Upper lobe of left lung (tissue), 6 donors: Measurements from ENCODE around the gene BRI3. TPM values are rescaled to one million over a fixed set of nuclear protein-coding genes. Genes with fewer than 3 reads are reported as not detected.

Experiments used
- ATAC-seq, 2 donors: fragments of 200-7000 bp; cut with Tn5 transposase; one replicate each; pipeline ENCODE4 v1.9.1; 2022; ENCODE audit warnings: mild to moderate bottlenecking in 2 of 2, moderate library complexity in 2 of 2; ENCODE audit not compliant: low FRiP score in 2 of 2
- DNase-seq, 2 donors: peaks; one replicate each; pipeline ENCODE4 v3.0.0-alpha.2; 2019 to 2020
- H3K27ac ChIP-seq, 4 donors: fragments of 200-600 bp; sonication (generic); one replicate each; pipeline ENCODE4 v1.5.1; 2016 to 2019
- H3K27me3 ChIP-seq, 4 donors: fragments of 200-600 bp; sonication (generic); one replicate each; pipeline ENCODE4 v1.5.1; 2017 to 2019
- H3K36me3 ChIP-seq, 4 donors: fragments of 200-600 bp; sonication (generic); one replicate each; pipeline ENCODE4 v1.5.1; 2016 to 2019
- H3K4me1 ChIP-seq, 4 donors: fragments of 200-600 bp; sonication (generic); one replicate each; pipeline ENCODE4 v1.5.1; 2018 to 2019
- H3K4me3 ChIP-seq, 4 donors: fragments of 200-600 bp; sonication (generic); one replicate each; pipeline ENCODE4 v1.5.1; 2017 to 2019; ENCODE audit warnings: mild to moderate bottlenecking in 2 of 4, moderate library complexity in 1 of 4
- H3K9me3 ChIP-seq, 4 donors: fragments of 200-600 bp; sonication (generic); one replicate each; pipeline ENCODE4 v1.5.1; 2018 to 2019
- EP300 ChIP-seq, 4 donors: sonication (generic); formaldehyde crosslinking; IDR thresholded peaks; one replicate each; pipeline ENCODE4 v1.5.1; 2017; ENCODE audit warnings: antibody characterized with exemption in 4 of 4, control low read depth in 2 of 4
- POLR2A ChIP-seq, 4 donors: fragments of 450-650 bp; IDR thresholded peaks; one replicate each; pipeline ENCODE4 v1.5.1; 2016 to 2017; ENCODE audit warnings: antibody characterized with exemption in 4 of 4, mild to moderate bottlenecking in 2 of 4
- POLR2AphosphoS5 ChIP-seq, 2 donors: sonication (generic); formaldehyde crosslinking; IDR thresholded peaks; one replicate each; pipeline ENCODE4 v1.5.1; 2017; ENCODE audit warnings: antibody characterized with exemption in 2 of 2
- WGBS, 2 donors: methylation state at CpG; one replicate each; pipeline ENCODE4 v1.1.5; 2017 to 2018; 5-methylcytosine and 5-hydroxymethylcytosine counted together
- total RNA-seq, 6 donors: library from RNA; depleted of rRNA in 4 of 6; stranded (reverse); fragments of >200 nt in 4 of 6; gene quantifications; one replicate each; pipeline versions ENCODE4 v1.1.0 to v1.2.1, GENCODE V29; 2016 to 2021
- TF ChIP-seq, protein P1 (sequence below), 6 experiments: fragments of 450-650 bp in 4 of 6; fragments of 200-600 bp in 2 of 6; sonication (generic) in 2 of 6; IDR thresholded peaks; one replicate each; pipeline ENCODE4 v1.5.1; 2016 to 2019; ENCODE audit warnings: antibody characterized with exemption in 6 of 6
- donor health status: DM: no; HTN: no; CAD: no; lungs with moderate emphysema.
- donor health status: DM: no; HTN: yes; CAD: no; lungs with severe emphysema.

Gene BRI3
- total RNA-seq, 6 donors from 2014 or later, result 113 to 703 (median 143) TPM

DNA sequence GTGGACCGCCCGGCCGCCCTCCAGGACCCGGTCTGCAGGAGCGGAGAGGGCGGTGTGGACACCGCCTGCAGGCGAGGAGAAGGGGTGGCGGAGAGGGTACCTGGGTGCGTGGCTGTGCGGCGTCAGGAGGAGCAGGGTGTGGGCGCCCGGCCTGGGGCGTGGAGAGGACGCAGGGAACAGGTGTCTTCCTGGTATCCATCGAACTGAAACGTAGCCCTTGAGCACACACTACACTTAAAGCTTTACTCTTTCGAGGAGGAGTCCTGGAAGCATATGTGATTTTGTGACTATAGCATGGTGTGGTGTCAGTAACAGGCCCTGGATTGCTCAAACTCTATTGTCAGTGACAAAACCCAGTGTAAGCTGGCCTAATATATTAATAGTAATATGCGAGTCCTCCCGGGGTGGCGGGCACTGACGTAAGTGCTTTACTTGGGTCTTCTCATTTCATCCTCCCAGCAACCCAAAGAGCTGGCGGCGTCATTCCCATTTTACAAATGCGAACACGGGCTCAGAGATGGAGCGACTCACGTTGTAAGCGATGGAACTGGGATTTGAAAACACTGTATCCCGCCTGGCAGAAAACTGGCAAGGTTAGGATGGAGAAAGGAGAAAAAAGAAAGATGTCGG lies 28.9 kb upstream of the BRI3 start:
- TF ChIP-seq POLR2AphosphoS5 (IDR thresholded peaks at IDR 0.05) (no peak), POLR2A (IDR thresholded peaks at IDR 0.05) (peak in 1 of 4 donors; percentile 41)
- TF ChIP-seq, protein P1, sequence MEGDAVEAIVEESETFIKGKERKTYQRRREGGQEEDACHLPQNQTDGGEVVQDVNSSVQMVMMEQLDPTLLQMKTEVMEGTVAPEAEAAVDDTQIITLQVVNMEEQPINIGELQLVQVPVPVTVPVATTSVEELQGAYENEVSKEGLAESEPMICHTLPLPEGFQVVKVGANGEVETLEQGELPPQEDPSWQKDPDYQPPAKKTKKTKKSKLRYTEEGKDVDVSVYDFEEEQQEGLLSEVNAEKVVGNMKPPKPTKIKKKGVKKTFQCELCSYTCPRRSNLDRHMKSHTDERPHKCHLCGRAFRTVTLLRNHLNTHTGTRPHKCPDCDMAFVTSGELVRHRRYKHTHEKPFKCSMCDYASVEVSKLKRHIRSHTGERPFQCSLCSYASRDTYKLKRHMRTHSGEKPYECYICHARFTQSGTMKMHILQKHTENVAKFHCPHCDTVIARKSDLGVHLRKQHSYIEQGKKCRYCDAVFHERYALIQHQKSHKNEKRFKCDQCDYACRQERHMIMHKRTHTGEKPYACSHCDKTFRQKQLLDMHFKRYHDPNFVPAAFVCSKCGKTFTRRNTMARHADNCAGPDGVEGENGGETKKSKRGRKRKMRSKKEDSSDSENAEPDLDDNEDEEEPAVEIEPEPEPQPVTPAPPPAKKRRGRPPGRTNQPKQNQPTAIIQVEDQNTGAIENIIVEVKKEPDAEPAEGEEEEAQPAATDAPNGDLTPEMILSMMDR (IDR thresholded peaks at IDR 0.05), result peak in 2 of 6 experiments; percentile 23 to 28
- Histone ChIP-seq H3K4me3 (peak overlapping the region; percentile 69 to 92 (median 76)), H3K27me3 (no peaks in the 10 kb centered on the region), H3K27ac (peak overlapping the region; percentile 79 to 91 (median 89)), H3K36me3 (peaks cover 0 to 20% (median 8%) of the 10 kb centered on the region in 4 donors), H3K9me3 (no peaks in the 10 kb centered on the region), H3K4me1 (peaks cover 40 to 54% (median 53%) of the 10 kb centered on the region in 4 donors)
- ATAC-seq (peak; percentile 23 to 39), DNase-seq (no peak)
- 32 to 37% methylated on average over 18 of the region's 32 CpGs for WGBS, 2 donors

DNA sequence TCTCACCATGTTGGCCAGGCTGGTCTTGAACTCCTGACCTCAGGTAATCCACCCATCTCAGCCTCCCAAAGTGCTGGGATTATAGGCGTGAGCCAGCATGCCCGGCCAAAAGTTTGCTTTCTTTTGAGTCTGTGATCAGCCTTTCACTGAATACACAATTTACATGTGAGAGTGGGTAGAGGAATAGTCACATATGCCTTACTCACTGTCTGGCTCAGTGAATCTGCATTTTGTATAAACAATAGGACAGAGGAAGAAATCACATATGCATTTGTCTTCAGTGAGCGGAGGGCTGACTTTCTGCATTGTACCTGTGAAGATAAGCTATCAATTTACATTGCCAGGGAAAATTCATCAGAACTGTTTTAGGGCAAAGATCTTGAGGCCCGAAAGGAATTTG lies 27.0 kb upstream of the BRI3 start:
- DNase-seq, result no peak
- 88 to 98% methylated on average over 4 of the region's 4 CpGs for WGBS, 2 donors

DNA sequence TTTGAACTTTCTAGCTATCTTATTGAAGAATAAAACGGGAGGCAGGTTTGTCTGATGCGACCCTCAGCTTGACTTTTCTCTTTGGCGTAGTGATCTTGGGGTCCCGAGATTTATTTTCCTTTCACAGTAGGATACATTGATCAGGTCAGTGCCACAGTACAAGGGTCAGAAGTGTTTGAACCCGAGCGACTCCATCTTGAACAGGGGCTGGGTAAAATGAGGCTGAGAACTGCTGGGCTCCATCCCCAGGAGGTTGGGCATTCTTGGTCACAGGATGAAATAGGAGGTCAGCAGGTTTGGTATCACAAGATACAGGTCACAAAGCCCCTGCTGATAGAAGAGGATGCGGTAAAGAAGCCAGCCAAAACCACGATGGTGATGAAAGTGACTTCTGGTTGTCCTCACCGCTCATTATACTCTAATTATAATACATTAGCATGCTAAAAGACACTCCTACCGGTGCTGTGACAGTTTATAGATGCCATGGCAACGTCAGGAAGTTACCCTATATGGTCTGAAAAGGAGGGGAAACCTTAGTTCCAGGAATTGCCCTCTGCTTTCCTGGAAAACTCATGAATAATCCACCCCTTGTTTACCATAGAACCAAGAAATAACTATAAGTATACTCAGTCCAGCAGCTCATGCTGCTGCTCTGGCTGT lies 26.4 kb upstream of the BRI3 start:
- no peaks in the 10 kb centered on the region for H3K27me3 ChIP-seq
- peaks cover 27 to 30% (median 29%) of the 10 kb centered on the region in 4 donors for H3K4me1 ChIP-seq
- no peak overlapping the region for H3K27ac ChIP-seq
- WGBS, 2 donors, result 78 to 82% methylated on average over 11 of the region's 11 CpGs
- TF ChIP-seq EP300 (IDR thresholded peaks at IDR 0.05), result no peak
- TF ChIP-seq POLR2A (IDR thresholded peaks at IDR 0.05), result no peak
- TF ChIP-seq, protein P1 (IDR thresholded peaks at IDR 0.05), result no peak
- no peak for TF ChIP-seq POLR2AphosphoS5 (IDR thresholded peaks at IDR 0.05)
- DNase-seq (no peak), ATAC-seq (no peak)
- H3K9me3 ChIP-seq, result no peaks in the 10 kb centered on the region
- no peak overlapping the region for H3K4me3 ChIP-seq
- peaks cover 0 to 20% (median 10%) of the 10 kb centered on the region in 4 donors for H3K36me3 ChIP-seq

More for the DNA sequence above, 27.0 kb upstream of the BRI3 start:
- H3K9me3 ChIP-seq, result no peaks in the 10 kb centered on the region
- ATAC-seq, result no peak
- no peak overlapping the region for H3K4me3 ChIP-seq
- no peak overlapping the region for H3K27ac ChIP-seq
- H3K36me3 ChIP-seq, result peaks cover 0 to 20% (median 10%) of the 10 kb centered on the region in 4 donors
- peaks cover 31 to 35% (median 33%) of the 10 kb centered on the region in 4 donors for H3K4me1 ChIP-seq
- H3K27me3 ChIP-seq, result no peaks in the 10 kb centered on the region
- TF ChIP-seq POLR2AphosphoS5 (IDR thresholded peaks at IDR 0.05) (no peak), POLR2A (IDR thresholded peaks at IDR 0.05) (no peak), EP300 (IDR thresholded peaks at IDR 0.05) (no peak)
- TF ChIP-seq, protein P1 (IDR thresholded peaks at IDR 0.05), result no peak

DNA sequence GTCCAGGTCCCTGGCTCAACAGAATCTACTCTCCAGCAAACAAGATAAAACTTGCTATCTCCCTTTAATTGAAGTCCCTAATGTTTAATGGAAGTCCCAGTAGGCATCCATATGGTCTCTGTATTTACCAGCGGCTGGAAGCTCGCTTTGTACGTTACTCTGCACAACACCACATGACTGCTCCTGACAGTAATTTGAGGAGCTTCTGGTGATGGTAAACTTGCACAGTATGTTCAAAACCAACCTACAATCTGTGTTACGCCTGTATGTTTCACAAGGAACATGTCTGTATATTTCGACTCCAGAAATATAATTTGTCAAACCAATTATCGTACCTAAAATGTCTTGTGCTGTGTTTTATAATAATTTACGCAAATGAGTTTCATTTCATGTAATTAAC lies 25.1 kb upstream of the BRI3 start:
- peaks cover 14 to 17% (median 15%) of the 10 kb centered on the region in 4 donors for H3K4me1 ChIP-seq
- no peak for TF ChIP-seq POLR2A (IDR thresholded peaks at IDR 0.05)
- H3K4me3 ChIP-seq, result no peak overlapping the region
- DNase-seq (no peak), ATAC-seq (no peak)
- no peaks in the 10 kb centered on the region for H3K27me3 ChIP-seq
- WGBS, 2 donors, result 91 to 95% methylated on average over 7 of the region's 7 CpGs
- no peak overlapping the region for H3K27ac ChIP-seq
- peaks cover 0 to 28% (median 13%) of the 10 kb centered on the region in 4 donors for H3K36me3 ChIP-seq
- no peaks in the 10 kb centered on the region for H3K9me3 ChIP-seq

DNA sequence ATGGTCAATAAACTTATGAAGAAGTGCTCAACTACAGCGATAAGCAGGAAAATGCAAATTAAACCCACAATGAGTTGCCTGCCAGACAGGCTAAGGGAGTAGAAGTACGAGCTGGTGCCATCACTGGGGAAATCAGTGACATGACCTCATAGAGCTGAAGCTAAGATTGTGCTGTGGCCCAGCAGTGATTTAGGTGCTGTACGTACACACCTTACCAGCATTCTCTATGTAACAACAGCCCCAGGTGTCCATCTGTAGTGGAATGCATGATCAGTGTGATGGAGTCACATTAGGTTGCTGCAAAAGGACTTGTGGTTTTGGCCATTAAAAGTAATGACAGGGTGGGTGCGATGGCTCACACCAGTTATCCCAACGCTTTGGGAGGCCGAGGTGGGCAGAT lies 23.8 kb upstream of the BRI3 start:
- TF ChIP-seq EP300 (IDR thresholded peaks at IDR 0.05), result no peak
- no peak for TF ChIP-seq POLR2AphosphoS5 (IDR thresholded peaks at IDR 0.05)
- no peak for TF ChIP-seq POLR2A (IDR thresholded peaks at IDR 0.05)
- TF ChIP-seq, protein P1 (IDR thresholded peaks at IDR 0.05), result no peak
- Histone ChIP-seq H3K9me3 (no peaks in the 10 kb centered on the region), H3K27ac (no peak overlapping the region), H3K4me1 (peaks cover 9 to 11% (median 11%) of the 10 kb centered on the region in 4 donors), H3K4me3 (no peak overlapping the region), H3K27me3 (no peaks in the 10 kb centered on the region), H3K36me3 (peaks cover 0 to 28% (median 13%) of the 10 kb centered on the region in 4 donors)
- ATAC-seq (no peak), DNase-seq (no peak)
- WGBS, 2 donors, result 84 to 88% methylated on average over 6 of the region's 6 CpGs
